22Rv1 (cell line): ENCODE data around the gene NAPEPLD.

ENCODE experiments used
- H3K27ac ChIP-seq: fragments of 450-650 bp; 2 replicates; pipeline ENCODE4 v1.5.1; 2017
- CTCF ChIP-seq: fragments of 450-650 bp; IDR thresholded peaks from 2 replicates; pipeline ENCODE4 v1.5.1; 2017; ENCODE audit warnings: mild to moderate bottlenecking
- ZFX ChIP-seq: fragments of 450-650 bp; IDR thresholded peaks from 2 replicates; pipeline ENCODE4 v1.6.1; 2017; ENCODE audit warnings: antibody characterized with exemption, borderline replicate concordance

The NAPEPLD gene

DNA sequence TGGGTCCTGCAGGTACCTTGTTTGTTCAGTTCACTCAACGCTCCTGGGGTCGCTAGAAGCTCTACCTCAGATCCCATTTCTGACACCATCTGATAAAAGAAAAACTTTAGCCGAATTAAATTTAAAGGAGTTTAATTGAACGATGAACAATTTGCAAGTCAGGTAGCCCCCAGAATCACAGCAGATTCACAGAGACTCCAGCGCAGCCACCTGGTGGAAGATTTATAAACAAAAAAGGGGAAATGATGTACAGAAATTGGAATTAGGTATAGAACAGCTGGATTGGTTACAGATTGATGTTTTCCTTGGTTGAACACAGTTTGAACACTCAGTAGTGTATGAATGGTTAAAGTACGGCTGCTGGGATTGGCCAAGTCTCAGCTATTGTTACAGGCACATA, 97.4 kb downstream of the NAPEPLD start:
- no peak for TF ChIP-seq CTCF
- no peak for TF ChIP-seq ZFX
- H3K27ac ChIP-seq = no peak overlapping the region
